Measurements from ENCODE around the gene MBTPS1.

- TF ChIP-seq, protein P1, sequence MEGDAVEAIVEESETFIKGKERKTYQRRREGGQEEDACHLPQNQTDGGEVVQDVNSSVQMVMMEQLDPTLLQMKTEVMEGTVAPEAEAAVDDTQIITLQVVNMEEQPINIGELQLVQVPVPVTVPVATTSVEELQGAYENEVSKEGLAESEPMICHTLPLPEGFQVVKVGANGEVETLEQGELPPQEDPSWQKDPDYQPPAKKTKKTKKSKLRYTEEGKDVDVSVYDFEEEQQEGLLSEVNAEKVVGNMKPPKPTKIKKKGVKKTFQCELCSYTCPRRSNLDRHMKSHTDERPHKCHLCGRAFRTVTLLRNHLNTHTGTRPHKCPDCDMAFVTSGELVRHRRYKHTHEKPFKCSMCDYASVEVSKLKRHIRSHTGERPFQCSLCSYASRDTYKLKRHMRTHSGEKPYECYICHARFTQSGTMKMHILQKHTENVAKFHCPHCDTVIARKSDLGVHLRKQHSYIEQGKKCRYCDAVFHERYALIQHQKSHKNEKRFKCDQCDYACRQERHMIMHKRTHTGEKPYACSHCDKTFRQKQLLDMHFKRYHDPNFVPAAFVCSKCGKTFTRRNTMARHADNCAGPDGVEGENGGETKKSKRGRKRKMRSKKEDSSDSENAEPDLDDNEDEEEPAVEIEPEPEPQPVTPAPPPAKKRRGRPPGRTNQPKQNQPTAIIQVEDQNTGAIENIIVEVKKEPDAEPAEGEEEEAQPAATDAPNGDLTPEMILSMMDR (IDR thresholded peaks at IDR 0.05; ENCODE audit: low read length): no peak
- TF ChIP-seq EZH2 (IDR thresholded peaks at IDR 0.05; ENCODE audit: borderline replicate concordance, low read length): no peak
Measured at GRCh38 chr16:84090211-84090610, 26.5 kb downstream of the MBTPS1 start.

Measured in OCI-LY1 (cell line).